ENCODE results near the gene RPL37A.

DNA sequence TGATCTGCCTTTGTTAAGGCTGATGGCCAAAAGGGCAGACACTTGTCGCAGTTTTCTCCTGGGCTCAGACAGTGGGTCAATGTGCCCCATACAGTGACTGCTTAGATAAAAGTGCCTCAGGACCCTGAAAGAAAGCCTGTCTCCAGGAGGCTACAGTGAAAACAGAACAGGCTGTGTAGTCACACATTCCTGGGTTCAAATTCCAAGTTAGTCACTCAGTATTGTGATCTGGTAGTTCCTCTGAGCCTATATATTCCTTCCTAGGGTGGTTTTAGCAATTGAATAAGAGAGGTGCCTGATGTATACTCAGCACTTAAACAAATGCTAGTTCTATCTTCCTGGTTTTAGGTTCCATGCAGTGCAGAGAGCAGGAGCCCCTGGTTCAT lies 54.4 kb downstream of the RPL37A start:
- TF ChIP-seq POLR2A (IDR thresholded peaks at IDR 0.05) (no peak), CTCF (IDR thresholded peaks at IDR 0.05) (no peak)
